GM06990 (cell line): ENCODE measurements around the gene TNP2.

ENCODE experiments used
- DNase-seq: peaks from one replicate; pipeline ENCODE4 v3.0.0-alpha.2; 2011; ENCODE audit not compliant: insufficient read length; ENCODE audit errors: extremely low read depth
- H3K27me3 ChIP-seq: replicated peaks from 2 replicates; pipeline ENCODE4 v1.6.0; 2011; ENCODE audit warnings: low read length; ENCODE audit not compliant: control insufficient read depth, insufficient read depth
- H3K36me3 ChIP-seq: 2 replicates; pipeline ENCODE4 v1.5.1; 2011; ENCODE audit warnings: low read length; ENCODE audit not compliant: control insufficient read depth, insufficient read depth
- H3K4me3 ChIP-seq: replicated peaks from 2 replicates; pipeline ENCODE4 v1.5.1; 2011; ENCODE audit warnings: low read depth, mild to moderate bottlenecking, control low read depth, low read length
- CTCF ChIP-seq: IDR thresholded peaks from 2 replicates; pipeline ENCODE4 v1.5.1; 2011; ENCODE audit warnings: low read length, control low read depth, mild to moderate bottlenecking, inconsistent platforms; ENCODE audit not compliant: insufficient read depth, poor library complexity, severe bottlenecking

Gene TNP2

GRCh38 chr16:11256661-11257130 is 12.4 kb downstream of the TNP2 start:
- no peak for TF ChIP-seq CTCF
- Histone ChIP-seq H3K36me3 (peaks cover 14% of the 10 kb centered on the region), H3K27me3 (no peaks in the 10 kb centered on the region), H3K4me3 (peak overlapping the region; percentile 87)
- no peak for DNase-seq

GRCh38 chr16:11255737-11256660 is 13.1 kb downstream of the TNP2 start, which contains the start of gene SOCS1:
Gene SOCS1 (minus strand): TSS chr16:11256204. CDS start chr16:11255478, 726 bp downstream.
- peak; percentile 93 for DNase-seq
- peak within 1 kb of the TSS; percentile 93 for H3K4me3 ChIP-seq
- no peaks in the 10 kb centered on the region for H3K27me3 ChIP-seq
- peak; percentile 24 for TF ChIP-seq CTCF
- H3K36me3 ChIP-seq: peaks cover 14% of the 10 kb centered on the region

- peak overlapping the region; percentile 93 for H3K4me3 ChIP-seq
- TF ChIP-seq CTCF: no peak
- peak; percentile 84 for DNase-seq
These were observed 14.0 kb downstream of the TNP2 start for GRCh38 chr16:11254913-11255736.

GRCh38 chr16:11253995-11254912 is 14.9 kb downstream of the TNP2 start:
- Histone ChIP-seq H3K4me3 (peak overlapping the region; percentile 93), H3K36me3 (peaks cover 14% of the 10 kb centered on the region), H3K27me3 (no peaks in the 10 kb centered on the region)
- DNase-seq: peak; percentile 41
- peak; percentile 7 for TF ChIP-seq CTCF

More at GRCh38 chr16:11254913-11255736, 14.0 kb downstream of the TNP2 start:
- H3K36me3 ChIP-seq: peaks cover 14% of the 10 kb centered on the region
- H3K27me3 ChIP-seq: no peaks in the 10 kb centered on the region
